GM15510 (cell line): ENCODE data around the gene NOTUM.
A peak's percentile ranks its signal among the peaks of the same experiment; 100 is the strongest.

Experiments
- POLR2A ChIP-seq: IDR thresholded peaks from 3 replicates; pipeline ENCODE4 v1.6.1; 2011; ENCODE audit warnings: borderline replicate concordance; ENCODE audit not compliant: insufficient read length; ENCODE audit errors: extremely low read depth

NOTUM gene

GRCh38 chr17:81968850-81969812 is 8.1 kb upstream of the NOTUM start:
- no peak for TF ChIP-seq POLR2A

- TF ChIP-seq POLR2A = no peak
Measured at GRCh38 chr17:81968396-81968745, 7.4 kb upstream of the NOTUM start.

- TF ChIP-seq POLR2A = peak; percentile 40
Measured at GRCh38 chr17:81967533-81968395, 6.8 kb upstream of the NOTUM start.

- no peak for TF ChIP-seq POLR2A
Measured at GRCh38 chr17:81967244-81967532, 6.2 kb upstream of the NOTUM start.

GRCh38 chr17:81966343-81967243 is 5.6 kb upstream of the NOTUM start:
- TF ChIP-seq POLR2A = no peak

- TF ChIP-seq POLR2A = no peak
Measured at GRCh38 chr17:81964081-81964849, 3.3 kb upstream of the NOTUM start.

- TF ChIP-seq POLR2A = no peak
Measured at GRCh38 chr17:81962499-81963441, 1.8 kb upstream of the NOTUM start.

- TF ChIP-seq POLR2A = no peak
Measured at GRCh38 chr17:81961521-81962498, 823 bp upstream of the NOTUM start.

GRCh38 chr17:81960130-81960958 is 643 bp downstream of the NOTUM start:
- TF ChIP-seq POLR2A = no peak

GRCh38 chr17:81959362-81960129 is 1.4 kb downstream of the NOTUM start:
- no peak for TF ChIP-seq POLR2A
